Measurements from ENCODE around the gene PLCD3.

- TF ChIP-seq TAF1 (IDR thresholded peaks at IDR 0.05; ENCODE audit: borderline replicate concordance, insufficient read depth, low read length) (no peak), POLR2AphosphoS5 (IDR thresholded peaks at IDR 0.05; ENCODE audit: low read depth, low read length) (no peak), SIN3A (IDR thresholded peaks at IDR 0.05; ENCODE audit: borderline replicate concordance, insufficient read depth, low read length) (no peak), REST (IDR thresholded peaks at IDR 0.05; ENCODE audit: insufficient read depth in 1 of 2, low read depth in 2 of 2, low read length in 2 of 2) (no peak), FOXP2 (optimal IDR thresholded peaks at IDR 0.05; ENCODE audit: borderline replicate concordance, extremely low read depth, extremely low read length, insufficient read depth) (no peak)
Observed at GRCh38 chr17:45129940-45130680, 2.2 kb downstream of the PLCD3 start.

All from PFSK-1 (cell line).